ENCODE results near the gene JADE1.

The JADE1 gene

DNA sequence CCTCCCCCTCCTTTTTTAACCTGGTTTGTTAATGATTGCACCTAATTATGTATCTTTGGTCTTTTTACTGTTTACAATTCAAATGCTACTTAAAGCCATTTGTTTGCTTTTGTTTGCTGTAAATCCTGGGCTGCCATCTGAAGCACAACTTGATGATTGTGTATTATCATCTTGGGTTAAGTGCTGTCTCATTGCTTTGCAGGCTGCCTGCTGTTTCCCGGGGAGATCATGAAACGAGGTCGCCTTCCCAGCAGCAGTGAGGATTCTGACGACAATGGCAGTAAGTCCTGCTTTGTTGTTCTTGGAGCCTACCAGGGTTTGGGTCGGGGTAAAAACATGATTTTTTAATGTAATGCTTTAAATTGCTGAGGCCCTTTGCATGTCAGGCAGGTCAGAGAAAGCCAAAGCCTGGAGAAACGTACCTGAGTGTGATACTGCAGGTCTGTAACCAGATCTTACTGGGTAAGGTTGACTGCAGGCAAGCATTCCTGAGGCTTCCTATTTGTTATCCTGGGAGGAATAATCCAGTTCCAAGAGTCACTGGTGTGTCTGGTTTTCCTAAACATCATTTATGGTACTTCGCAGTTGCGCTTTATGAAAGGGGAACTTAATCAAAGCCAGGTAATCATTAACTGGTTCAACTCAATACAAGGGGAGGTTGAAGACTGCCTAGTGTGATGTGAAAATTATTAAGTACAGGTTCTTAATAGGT is 22.2 kb downstream of the JADE1 start:
- no peak for DNase-seq (ENCODE audit: low read depth in 1 of 2, low spot score in 1 of 2)
- TF ChIP-seq GABPA (IDR thresholded peaks at IDR 0.05; ENCODE audit: low read depth) (no peak), SPI1 (IDR thresholded peaks at IDR 0.05; ENCODE audit: borderline replicate concordance, low read depth) (no peak), POLR2AphosphoS5 (IDR thresholded peaks at IDR 0.05; ENCODE audit: low read depth) (no peak)
- TF ChIP-seq, protein P1, sequence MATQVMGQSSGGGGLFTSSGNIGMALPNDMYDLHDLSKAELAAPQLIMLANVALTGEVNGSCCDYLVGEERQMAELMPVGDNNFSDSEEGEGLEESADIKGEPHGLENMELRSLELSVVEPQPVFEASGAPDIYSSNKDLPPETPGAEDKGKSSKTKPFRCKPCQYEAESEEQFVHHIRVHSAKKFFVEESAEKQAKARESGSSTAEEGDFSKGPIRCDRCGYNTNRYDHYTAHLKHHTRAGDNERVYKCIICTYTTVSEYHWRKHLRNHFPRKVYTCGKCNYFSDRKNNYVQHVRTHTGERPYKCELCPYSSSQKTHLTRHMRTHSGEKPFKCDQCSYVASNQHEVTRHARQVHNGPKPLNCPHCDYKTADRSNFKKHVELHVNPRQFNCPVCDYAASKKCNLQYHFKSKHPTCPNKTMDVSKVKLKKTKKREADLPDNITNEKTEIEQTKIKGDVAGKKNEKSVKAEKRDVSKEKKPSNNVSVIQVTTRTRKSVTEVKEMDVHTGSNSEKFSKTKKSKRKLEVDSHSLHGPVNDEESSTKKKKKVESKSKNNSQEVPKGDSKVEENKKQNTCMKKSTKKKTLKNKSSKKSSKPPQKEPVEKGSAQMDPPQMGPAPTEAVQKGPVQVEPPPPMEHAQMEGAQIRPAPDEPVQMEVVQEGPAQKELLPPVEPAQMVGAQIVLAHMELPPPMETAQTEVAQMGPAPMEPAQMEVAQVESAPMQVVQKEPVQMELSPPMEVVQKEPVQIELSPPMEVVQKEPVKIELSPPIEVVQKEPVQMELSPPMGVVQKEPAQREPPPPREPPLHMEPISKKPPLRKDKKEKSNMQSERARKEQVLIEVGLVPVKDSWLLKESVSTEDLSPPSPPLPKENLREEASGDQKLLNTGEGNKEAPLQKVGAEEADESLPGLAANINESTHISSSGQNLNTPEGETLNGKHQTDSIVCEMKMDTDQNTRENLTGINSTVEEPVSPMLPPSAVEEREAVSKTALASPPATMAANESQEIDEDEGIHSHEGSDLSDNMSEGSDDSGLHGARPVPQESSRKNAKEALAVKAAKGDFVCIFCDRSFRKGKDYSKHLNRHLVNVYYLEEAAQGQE (IDR thresholded peaks at IDR 0.05; ENCODE audit: insufficient replicate concordance, low read depth), result no peak
- TF ChIP-seq, protein P2, sequence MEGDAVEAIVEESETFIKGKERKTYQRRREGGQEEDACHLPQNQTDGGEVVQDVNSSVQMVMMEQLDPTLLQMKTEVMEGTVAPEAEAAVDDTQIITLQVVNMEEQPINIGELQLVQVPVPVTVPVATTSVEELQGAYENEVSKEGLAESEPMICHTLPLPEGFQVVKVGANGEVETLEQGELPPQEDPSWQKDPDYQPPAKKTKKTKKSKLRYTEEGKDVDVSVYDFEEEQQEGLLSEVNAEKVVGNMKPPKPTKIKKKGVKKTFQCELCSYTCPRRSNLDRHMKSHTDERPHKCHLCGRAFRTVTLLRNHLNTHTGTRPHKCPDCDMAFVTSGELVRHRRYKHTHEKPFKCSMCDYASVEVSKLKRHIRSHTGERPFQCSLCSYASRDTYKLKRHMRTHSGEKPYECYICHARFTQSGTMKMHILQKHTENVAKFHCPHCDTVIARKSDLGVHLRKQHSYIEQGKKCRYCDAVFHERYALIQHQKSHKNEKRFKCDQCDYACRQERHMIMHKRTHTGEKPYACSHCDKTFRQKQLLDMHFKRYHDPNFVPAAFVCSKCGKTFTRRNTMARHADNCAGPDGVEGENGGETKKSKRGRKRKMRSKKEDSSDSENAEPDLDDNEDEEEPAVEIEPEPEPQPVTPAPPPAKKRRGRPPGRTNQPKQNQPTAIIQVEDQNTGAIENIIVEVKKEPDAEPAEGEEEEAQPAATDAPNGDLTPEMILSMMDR (IDR thresholded peaks at IDR 0.05; ENCODE audit: insufficient read depth, low read length), result no peak
- H3K27ac ChIP-seq (replicated peaks), result no peak overlapping the region

DNA sequence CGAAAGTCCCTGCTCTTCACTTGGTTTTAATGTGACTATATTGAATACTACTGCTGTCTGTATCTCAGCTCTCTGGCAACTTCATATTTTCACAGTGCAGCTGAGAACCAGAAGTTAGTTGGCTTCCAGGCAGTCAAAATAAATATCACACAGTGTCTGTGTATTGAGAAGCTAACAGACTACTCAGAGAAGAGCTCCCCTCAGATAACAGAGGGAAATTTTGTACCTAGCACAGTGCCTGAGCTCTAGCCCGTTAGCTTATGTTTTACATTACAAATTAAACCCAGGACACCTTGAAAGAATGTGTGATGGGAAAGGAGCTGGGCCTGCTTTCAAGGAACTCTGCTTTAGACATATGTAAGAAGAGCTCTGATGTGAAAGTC is 22.7 kb downstream of the JADE1 start:
- H3K4me3 ChIP-seq (replicated peaks; ENCODE audit: insufficient read depth, low read length), result no peak overlapping the region
- DNase-seq (ENCODE audit: low read depth in 1 of 2, low spot score in 1 of 2), result no peak
- TF ChIP-seq, protein P2 (IDR thresholded peaks at IDR 0.05; ENCODE audit: insufficient read depth, low read length), result no peak
- TF ChIP-seq POLR2AphosphoS5 (IDR thresholded peaks at IDR 0.05; ENCODE audit: low read depth), result no peak
- TF ChIP-seq, protein P1 (IDR thresholded peaks at IDR 0.05; ENCODE audit: insufficient replicate concordance, low read depth), result no peak
- no peak for TF ChIP-seq GABPA (IDR thresholded peaks at IDR 0.05; ENCODE audit: low read depth)
- TF ChIP-seq SPI1 (IDR thresholded peaks at IDR 0.05; ENCODE audit: borderline replicate concordance, low read depth), result no peak
- H3K27me3 ChIP-seq (ENCODE audit: insufficient read depth, poor library complexity, severe bottlenecking), result no peaks in the 10 kb centered on the region
- no peak overlapping the region for H3K27ac ChIP-seq (replicated peaks)

More for the DNA sequence above, 22.2 kb downstream of the JADE1 start:
- H3K4me3 ChIP-seq (replicated peaks; ENCODE audit: insufficient read depth, low read length), result no peak overlapping the region
- no peaks in the 10 kb centered on the region for H3K27me3 ChIP-seq (ENCODE audit: insufficient read depth, poor library complexity, severe bottlenecking)

DNA sequence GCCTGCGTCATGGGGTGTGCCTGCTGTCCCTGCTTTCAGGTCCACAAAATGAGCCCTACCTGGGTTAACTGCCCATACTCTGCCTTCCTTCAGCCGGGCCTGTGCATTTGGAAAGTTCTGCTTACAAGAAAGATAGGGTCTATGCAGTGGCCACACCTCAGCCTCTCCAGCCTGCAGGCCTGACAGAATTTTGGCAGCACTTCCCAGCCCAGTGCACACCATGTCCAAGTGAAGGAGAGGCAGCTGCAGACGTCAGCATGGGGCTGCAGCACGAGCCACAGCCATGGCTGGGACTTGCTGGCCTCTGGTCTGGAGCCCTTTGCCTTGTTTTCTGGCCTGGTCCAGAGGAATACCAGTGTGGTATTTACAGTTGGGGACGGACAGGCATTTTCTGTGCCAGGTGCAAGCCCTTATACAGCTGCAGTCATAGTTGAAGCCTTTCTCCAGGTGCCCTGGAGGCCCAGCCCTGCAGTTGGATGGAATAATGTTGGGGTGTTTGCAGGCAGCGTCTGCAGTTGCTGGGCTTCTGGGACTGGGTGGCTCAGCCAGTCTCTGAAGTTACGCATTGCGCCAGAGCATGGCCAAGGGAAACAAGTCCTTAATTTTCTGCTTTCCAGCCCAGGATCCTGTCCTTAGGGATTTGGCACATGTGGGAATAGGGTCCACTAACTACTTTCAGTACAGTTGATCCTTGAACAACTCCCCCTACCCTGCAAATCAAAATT is 26.2 kb downstream of the JADE1 start:
- Histone ChIP-seq H3K27me3 (ENCODE audit: insufficient read depth, poor library complexity, severe bottlenecking) (no peaks in the 10 kb centered on the region), H3K4me3 (replicated peaks; ENCODE audit: insufficient read depth, low read length) (no peak overlapping the region), H3K27ac (replicated peaks) (no peak overlapping the region)
- no peak for TF ChIP-seq POLR2AphosphoS5 (IDR thresholded peaks at IDR 0.05; ENCODE audit: low read depth)
- no peak for TF ChIP-seq GABPA (IDR thresholded peaks at IDR 0.05; ENCODE audit: low read depth)
- TF ChIP-seq SPI1 (IDR thresholded peaks at IDR 0.05; ENCODE audit: borderline replicate concordance, low read depth), result no peak
- TF ChIP-seq, protein P1 (IDR thresholded peaks at IDR 0.05; ENCODE audit: insufficient replicate concordance, low read depth), result no peak
- TF ChIP-seq, protein P2 (IDR thresholded peaks at IDR 0.05; ENCODE audit: insufficient read depth, low read length), result no peak
- DNase-seq (ENCODE audit: low read depth in 1 of 2, low spot score in 1 of 2), result no peak

Data from HL-60 (cell line).